GM12878 (cell line): Measurements from ENCODE around the gene ANKMY2. TPM values are rescaled to one million over a fixed set of nuclear protein-coding genes. Genes with fewer than 3 reads are reported as not detected.

ENCODE experiments used
- ATAC-seq: fragments of 200-7000 bp; cut with Tn5 transposase; 3 replicates; pipeline ENCODE4 v1.9.1; 2020; ENCODE audit warnings: mild to moderate bottlenecking, moderate library complexity
- Bru-seq: library from RNA; stranded (reverse); fragments of 400-500 nt; gene quantifications from one replicate; lab custom pipeline; 2021; lab: Mats Ljungman, UMichigan
- BruChase-seq, 2 experiments: library from RNA; stranded (reverse); fragments of 400-500 nt; gene quantifications; one replicate each; lab custom pipeline; 2021; lab: Mats Ljungman, UMichigan
- BruUV-seq: library from RNA; stranded (reverse); fragments of 400-500 nt; replicated peaks from 2 replicates; lab custom pipeline; 2021; lab: Mats Ljungman, UMichigan
- CTCF ChIA-PET: fragments of 300-600 bp; sonication (Branson Sonifier 250); formaldehyde crosslinking; extraction: SDS; loops from one replicate; lab custom pipeline; 2021; ENCODE audit warnings: inconsistent platforms; lab: Yijun Ruan, JAX
- POLR2A ChIA-PET: fragments of 350-600 bp; formaldehyde crosslinking; extraction: SDS; loops from one replicate; lab custom pipeline; 2021; ENCODE audit warnings: inconsistent platforms; lab: Charles Lee
- RAD21 ChIA-PET: fragments of 300-600 bp; sonication (Branson Sonifier 250); formaldehyde crosslinking; loops from one replicate; lab custom pipeline; 2023; ENCODE audit warnings: antibody characterized with exemption; ENCODE audit not compliant: unreplicated experiment; lab: Charles Lee
- SMC1A ChIA-PET: fragments of 300-600 bp; sonication (Branson Sonifier 250); formaldehyde crosslinking; loops from one replicate; lab custom pipeline; 2023; ENCODE audit not compliant: unreplicated experiment, uncharacterized antibody; lab: Charles Lee
- DNase-seq: peaks from one replicate; pipeline ENCODE4 v3.0.0-alpha.2; 2011; ENCODE audit warnings: low read depth, low spot score
- FAIRE-seq: peaks from 3 replicates; lab custom pipeline; 2011; peaks lifted over from hg19 to GRCh38; lab: Jason Lieb, UNC
- H2AFZ ChIP-seq: 2 replicates; pipeline ENCODE4 v1.6.0; 2011; ENCODE audit warnings: low read depth, low read length, control low read depth; ENCODE audit not compliant: control insufficient read depth
- H3K27ac ChIP-seq: 2 replicates; pipeline ENCODE4 v1.5.1; 2011; ENCODE audit warnings: control low read depth; ENCODE audit not compliant: control insufficient read depth, insufficient read depth
- H3K27me3 ChIP-seq, 2 experiments: replicated peaks in 1 of 2; 2 replicates each; pipeline versions ENCODE4 v1.6.0 to v1.6.1; 2011; ENCODE audit warnings: low read length in 1 of 2; ENCODE audit not compliant: control insufficient read depth in 2 of 2, insufficient read depth in 2 of 2
- H3K36me3 ChIP-seq, 2 experiments: 2 replicates each; pipeline ENCODE4 v1.5.1; 2011; ENCODE audit warnings: low read length in 1 of 2; ENCODE audit not compliant: control insufficient read depth in 2 of 2, insufficient read depth in 2 of 2
- H3K4me1 ChIP-seq: 2 replicates; pipeline ENCODE4 v1.6.1; 2011; ENCODE audit warnings: mild to moderate bottlenecking, low read length, moderate library complexity, mixed read lengths; ENCODE audit not compliant: control insufficient read depth, insufficient read depth
- H3K4me2 ChIP-seq: 2 replicates; pipeline ENCODE4 v1.6.0; 2011; ENCODE audit warnings: control low read depth; ENCODE audit not compliant: control insufficient read depth, insufficient read depth
- H3K4me3 ChIP-seq: fragments of 200-600 bp; sonication (generic); 2 replicates; pipeline ENCODE4 v1.5.1; 2016
- H3K79me2 ChIP-seq: 2 replicates; pipeline ENCODE4 v1.6.0; 2011; ENCODE audit warnings: low read length; ENCODE audit not compliant: control insufficient read depth, insufficient read depth
- H3K9ac ChIP-seq: 2 replicates; pipeline ENCODE4 v1.8.0; 2011; ENCODE audit warnings: low read length, control low read depth, mixed read lengths; ENCODE audit not compliant: control insufficient read depth, insufficient read depth
- H3K9me3 ChIP-seq: replicated peaks from 3 replicates; pipeline ENCODE4 v1.5.1; 2011; ENCODE audit warnings: mild to moderate bottlenecking, low read length; ENCODE audit not compliant: control insufficient read depth, insufficient read depth
- H4K20me1 ChIP-seq: 2 replicates; pipeline ENCODE4 v1.6.0; 2011; ENCODE audit not compliant: control insufficient read depth, insufficient read depth
- BACH1 ChIP-seq: fragments of 450-650 bp; IDR thresholded peaks from 2 replicates; pipeline ENCODE4 v1.6.1; 2017; ENCODE audit warnings: mild to moderate bottlenecking, borderline replicate concordance
- CBX3 ChIP-seq: fragments of 200-600 bp; sonication (generic); IDR thresholded peaks from 2 replicates; pipeline ENCODE4 v1.6.1; 2016; ENCODE audit warnings: low read depth, borderline replicate concordance
- DPF2 ChIP-seq: fragments of 450-650 bp; IDR thresholded peaks from 2 replicates; pipeline ENCODE4 v1.6.1; 2017; ENCODE audit warnings: mild to moderate bottlenecking
- EGR1 ChIP-seq, 2 experiments: IDR thresholded peaks; 1 replicate in 1 of 2; 2 replicates in 1 of 2; pipeline ENCODE4 v1.6.1; 2011 to 2012; ENCODE audit warnings: low read depth in 2 of 2, low read length in 2 of 2, borderline replicate concordance in 1 of 2, mild to moderate bottlenecking in 1 of 2, moderate library complexity in 1 of 2
- FOXK2 ChIP-seq: fragments of 450-650 bp; IDR thresholded peaks from 2 replicates; pipeline ENCODE4 v1.6.1; 2017; ENCODE audit warnings: mild to moderate bottlenecking, moderate library complexity
- IRF4 ChIP-seq: IDR thresholded peaks from 2 replicates; pipeline ENCODE4 v1.6.1; 2011; ENCODE audit warnings: low read depth, low read length
- JUNB ChIP-seq: IDR thresholded peaks from 2 replicates; pipeline ENCODE4 v1.6.1; 2016; ENCODE audit warnings: antibody characterized with exemption, mild to moderate bottlenecking
- MEF2A ChIP-seq: IDR thresholded peaks from 2 replicates; pipeline ENCODE4 v1.6.1; 2011; ENCODE audit warnings: low read depth, mild to moderate bottlenecking, low read length, moderate library complexity; ENCODE audit not compliant: insufficient read depth
- MXI1 ChIP-seq: fragments of 150-350 bp; IDR thresholded peaks from 2 replicates; pipeline ENCODE4 v1.6.1; 2011; ENCODE audit warnings: low read depth, mild to moderate bottlenecking, inconsistent platforms, low read length, improper control_type of control experiment
- PAX8 ChIP-seq: fragments of 450-650 bp; IDR thresholded peaks from 2 replicates; pipeline ENCODE4 v1.6.1; 2017; ENCODE audit warnings: mild to moderate bottlenecking, moderate library complexity
- POLR2AphosphoS2 ChIP-seq: IDR thresholded peaks from 2 replicates; pipeline ENCODE4 v1.6.1; 2011; ENCODE audit warnings: low read depth, mild to moderate bottlenecking, low read length, improper control_type of control experiment, moderate library complexity
- POU2F2 ChIP-seq: IDR thresholded peaks from 3 replicates; pipeline ENCODE4 v1.6.1; 2011; ENCODE audit warnings: low read depth, mild to moderate bottlenecking, low read length, borderline replicate concordance
- RB1 ChIP-seq: fragments of 450-650 bp; formaldehyde crosslinking; IDR thresholded peaks from 2 replicates; pipeline ENCODE4 v1.6.1; 2017; ENCODE audit warnings: mild to moderate bottlenecking, borderline replicate concordance
- SP1 ChIP-seq: IDR thresholded peaks from one replicate; pipeline ENCODE4 v1.6.1; 2011; ENCODE audit warnings: low read depth, low read length
- WRNIP1 ChIP-seq: IDR thresholded peaks from 2 replicates; pipeline ENCODE4 v1.6.1; 2011; ENCODE audit warnings: low read depth, low read length, improper control_type of control experiment, borderline replicate concordance
- ZNF217 ChIP-seq: fragments of 450-650 bp; IDR thresholded peaks from 2 replicates; pipeline ENCODE4 v1.6.1; 2017; ENCODE audit warnings: antibody characterized with exemption, mild to moderate bottlenecking
- WGBS: methylation state at CpG from one replicate; pipeline ENCODE4 v1.1.6; 2016; ENCODE audit warnings: low lambda C conversion rate; ENCODE audit not compliant: insufficient replicate concordance, insufficient coverage; ENCODE audit errors: missing lambda C conversion rate; 5-methylcytosine and 5-hydroxymethylcytosine counted together
- in situ Hi-C: fragments of 300-500 bp; cut with MboI; formaldehyde crosslinking; loops from 9 replicates; pipeline ENCODE4 v1.14.3; 2018; ENCODE audit warnings: mixed read lengths
- intact Hi-C: fragments of 100-400 bp; cut with micrococcal nuclease; formaldehyde crosslinking; loops from one replicate; pipeline ENCODE4 v1.14.2; 2022; ENCODE audit not compliant: unreplicated experiment
- long read RNA-seq, 2 experiments: library from polyadenylated mRNA; unstranded; transcript quantifications; one replicate each; pipeline ENCODE4 v2.0.0, GENCODE V29; 2019 to 2020
- polyA minus RNA-seq, 3 experiments: library from RNA; depleted of rRNA, polyadenylated mRNA; stranded (reverse); fragments of >200 nt; gene quantifications; 2 replicates each; pipeline ENCODE4 v1.2.3, GENCODE V29; 2011
- polyA plus RNA-seq, 11 experiments: library from polyadenylated mRNA; depleted of rRNA in 4 of 11; unstranded in 6 of 11; stranded (reverse) in 5 of 11; fragments of >200 nt; fragmentation: Nextera tagmentation in 4 of 11; fragmentation: Illumina TruSeq in 1 of 11; extraction: Ambion mirVana in 4 of 11; extraction: Trizol in 1 of 11; gene quantifications; 1 replicate in 1 of 11; 2 replicates in 10 of 11; pipeline versions ENCODE4 v1.2.1 to v1.2.3, GENCODE V29; 2011 to 2016; ENCODE audit warnings: inconsistent platforms in 2 of 11, missing spikeins in 2 of 11, low read depth in 1 of 11
- total RNA-seq, 4 experiments: library from RNA; depleted of rRNA in 3 of 4; stranded (reverse); fragments of >200 nt in 3 of 4; fragmentation: Illumina TruSeq in 1 of 4; extraction: Trizol in 1 of 4; gene quantifications; 2 replicates each; pipeline versions ENCODE4 v1.2.1 to v1.2.3, GENCODE V29; 2013 to 2021
- TF ChIP-seq, protein P1 (sequence below): fragments of 450-650 bp; IDR thresholded peaks from 2 replicates; pipeline ENCODE4 v1.6.1; 2014; ENCODE audit warnings: mild to moderate bottlenecking
- TF ChIP-seq, protein P2 (sequence below): fragments of 450-650 bp; IDR thresholded peaks from 2 replicates; pipeline ENCODE4 v1.6.1; 2017; ENCODE audit warnings: mild to moderate bottlenecking, low read depth, inconsistent platforms; ENCODE audit not compliant: poor library complexity, severe bottlenecking

The ANKMY2 gene
- total RNA-seq (2013; cell fraction: nucleolus; rRNA removed) = not detected in 2 replicates
- total RNA-seq (2014; rRNA removed) = 0.11 and 0.16 TPM in 2 replicates
- total RNA-seq (2014; rRNA removed; fragmentation: Illumina TruSeq; extraction: Trizol) = 0.32 and 0.45 TPM in 2 replicates
- 0.33 and 0.37 TPM in 2 replicates for total RNA-seq (2021)
- polyA plus RNA-seq (2011; ENCODE audit: low read depth) = 1.0 TPM
- polyA plus RNA-seq (2011; rRNA removed) = 0.12 and 0.14 TPM in 2 replicates
- polyA plus RNA-seq (2011; cell fraction: cytosol; rRNA removed) = 0.04 and 0.12 TPM in 2 replicates
- 0.13 and 0.18 TPM in 2 replicates for polyA plus RNA-seq (2011; cell fraction: nucleus; rRNA removed)
- polyA plus RNA-seq (2012) = 1.1 and 1.2 TPM in 2 replicates
- 0.28 and 0.36 TPM in 2 replicates for polyA plus RNA-seq (2014; fragmentation: Illumina TruSeq; extraction: Trizol)
- polyA plus RNA-seq (2014; fragmentation: Nextera tagmentation; extraction: Ambion mirVana) = under 1 TPM; 0.31 to 0.37 TPM
- polyA plus RNA-seq (2014; rRNA removed) = 0.10 and 0.25 TPM in 2 replicates
- polyA plus RNA-seq (2016; fragmentation: Nextera tagmentation; extraction: Ambion mirVana) = under 1 TPM; 0.28 to 0.48 TPM
- 0.26 and 0.37 TPM in 2 replicates for polyA minus RNA-seq (2011; rRNA and poly(A)+ RNA removed)
- not detected in 2 replicates for polyA minus RNA-seq (2011; cell fraction: cytosol; rRNA and poly(A)+ RNA removed)
- polyA minus RNA-seq (2011; cell fraction: nucleus; rRNA and poly(A)+ RNA removed) = not detected in 2 replicates
- Bru-seq, nascent RNA = percentile 15 among the genes with signal in this experiment
- percentile 12 among the genes with signal in this experiment for BruChase-seq, experiment 1, labeled RNA remaining after a 6-hour chase
- BruChase-seq, experiment 2, labeled RNA remaining after a 2-hour chase = percentile 16 among the genes with signal in this experiment
- long read RNA-seq, experiment 1 = 0 reads
- long read RNA-seq, experiment 2 = 0 reads

DNA sequence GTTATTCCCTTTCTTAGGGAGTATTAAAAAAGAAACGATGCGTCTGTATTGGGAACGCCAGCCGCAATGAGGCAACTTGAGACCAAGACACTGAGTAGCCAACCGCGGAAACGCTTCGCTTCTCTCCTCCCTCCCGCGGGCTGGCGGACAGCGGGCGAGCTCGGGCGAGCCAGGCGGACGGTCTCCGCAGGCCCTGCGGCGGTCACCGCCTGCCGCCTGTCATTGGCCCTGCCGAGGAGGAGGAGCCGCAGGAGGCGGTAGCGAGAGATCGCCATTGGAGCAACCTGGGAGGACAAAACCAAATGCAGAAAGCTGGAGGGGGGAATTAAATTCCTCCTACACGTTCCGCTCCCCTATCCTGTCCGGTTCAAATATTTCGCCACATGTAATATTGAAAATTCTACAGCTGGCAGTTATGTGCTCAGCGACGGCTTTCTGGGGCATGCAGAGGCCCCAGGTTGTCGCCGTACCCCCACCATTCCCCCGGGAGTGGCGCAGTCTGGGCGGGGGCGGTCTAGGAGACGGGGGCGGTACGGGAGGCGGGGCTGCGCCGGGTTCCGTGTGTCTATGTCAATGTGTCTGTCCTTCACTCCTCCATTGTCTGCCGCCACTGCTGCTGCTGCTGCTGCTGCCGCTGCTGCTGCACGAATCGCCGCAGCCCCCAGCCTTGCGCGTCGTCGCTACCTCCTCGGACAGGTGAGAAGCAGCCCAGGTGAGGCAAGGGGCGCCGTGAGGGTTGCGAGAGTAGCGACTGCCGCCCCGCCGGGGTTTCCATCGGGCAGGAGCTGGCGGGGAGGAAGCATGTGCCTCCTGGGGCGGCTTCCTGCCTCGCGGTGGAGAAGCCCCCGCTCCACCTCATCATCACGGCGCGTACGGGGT is at the start of gene ANKMY2, which contains the start of gene BZW2:
TSS of gene ANKMY2 (minus strand) at position 162 of the 879 bp plus-strand sequence. CDS start 181 bp downstream, outside the sequence.
TSS of gene BZW2 (plus strand) at position 589 of the 879 bp plus-strand sequence. CDS start 19,263 bp downstream, outside the sequence.
- no peaks in the 10 kb centered on the region for H4K20me1 ChIP-seq
- no TSS peak for BruUV-seq
- TF ChIP-seq, protein P1, sequence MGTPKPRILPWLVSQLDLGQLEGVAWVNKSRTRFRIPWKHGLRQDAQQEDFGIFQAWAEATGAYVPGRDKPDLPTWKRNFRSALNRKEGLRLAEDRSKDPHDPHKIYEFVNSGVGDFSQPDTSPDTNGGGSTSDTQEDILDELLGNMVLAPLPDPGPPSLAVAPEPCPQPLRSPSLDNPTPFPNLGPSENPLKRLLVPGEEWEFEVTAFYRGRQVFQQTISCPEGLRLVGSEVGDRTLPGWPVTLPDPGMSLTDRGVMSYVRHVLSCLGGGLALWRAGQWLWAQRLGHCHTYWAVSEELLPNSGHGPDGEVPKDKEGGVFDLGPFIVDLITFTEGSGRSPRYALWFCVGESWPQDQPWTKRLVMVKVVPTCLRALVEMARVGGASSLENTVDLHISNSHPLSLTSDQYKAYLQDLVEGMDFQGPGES = no peak
- TF ChIP-seq ZNF217 (peak; percentile 85), WRNIP1 (no peak), DPF2 (no peak), POU2F2 (peak; percentile 19; the same call in 1 of the 3 replicates), MXI1 (no peak), IRF4 (peak; percentile 62; the same call in 1 of the 2 replicates), MEF2A (0 out of 2 replicates have a peak, but pooled peaks have one; percentile 28), CBX3 (no peak), BACH1 (no peak), RB1 (no peak), EGR1 (IDR thresholded peaks at IDR 0.05; ENCODE audit: borderline replicate concordance in 1 of 2, low read depth in 2 of 2, low read length in 2 of 2) (peak in 1 of 2 experiments; percentile 91; a peak in 2 of 3 replicates), PAX8 (no peak), POLR2AphosphoS2 (no peak), JUNB (peak; percentile 26; the same call in 1 of the 2 replicates), SP1 (peak; percentile 74), FOXK2 (peak; percentile 96)
- TF ChIP-seq, protein P2, sequence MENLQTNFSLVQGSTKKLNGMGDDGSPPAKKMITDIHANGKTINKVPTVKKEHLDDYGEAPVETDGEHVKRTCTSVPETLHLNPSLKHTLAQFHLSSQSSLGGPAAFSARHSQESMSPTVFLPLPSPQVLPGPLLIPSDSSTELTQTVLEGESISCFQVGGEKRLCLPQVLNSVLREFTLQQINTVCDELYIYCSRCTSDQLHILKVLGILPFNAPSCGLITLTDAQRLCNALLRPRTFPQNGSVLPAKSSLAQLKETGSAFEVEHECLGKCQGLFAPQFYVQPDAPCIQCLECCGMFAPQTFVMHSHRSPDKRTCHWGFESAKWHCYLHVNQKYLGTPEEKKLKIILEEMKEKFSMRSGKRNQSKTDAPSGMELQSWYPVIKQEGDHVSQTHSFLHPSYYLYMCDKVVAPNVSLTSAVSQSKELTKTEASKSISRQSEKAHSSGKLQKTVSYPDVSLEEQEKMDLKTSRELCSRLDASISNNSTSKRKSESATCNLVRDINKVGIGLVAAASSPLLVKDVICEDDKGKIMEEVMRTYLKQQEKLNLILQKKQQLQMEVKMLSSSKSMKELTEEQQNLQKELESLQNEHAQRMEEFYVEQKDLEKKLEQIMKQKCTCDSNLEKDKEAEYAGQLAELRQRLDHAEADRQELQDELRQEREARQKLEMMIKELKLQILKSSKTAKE = peak; percentile 57

More for the DNA sequence above, at the start of gene ANKMY2, which contains the start of gene BZW2:
- Histone ChIP-seq H3K9me3 (no peaks in the 10 kb centered on the region), H2AFZ (peak within 1 kb of the TSS; percentile 85), H3K79me2 (no peaks in the 10 kb centered on the region), H3K4me2 (peak within 1 kb of the TSS; percentile 80), H3K4me3 (peak within 1 kb of the TSS; percentile 61), H3K4me1 (no peaks in the 10 kb centered on the region), H3K27ac (no peak within 1 kb of the TSS; the same call in 1 of the 2 replicates), H3K9ac (no peak within 1 kb of the TSS), H3K36me3 (no peaks in the 10 kb centered on the region), H3K27me3 (peaks cover 5 to 11% of the 10 kb centered on the region in 2 experiments; a peak in 3 of 4 replicates)
- ChIA-PET POLR2A (no interaction called here), CTCF (no interaction called here), SMC1A (interaction anchor here (1.0 kb wide), 1 partner anchor 36 kb away, joined by 3 read pairs; no protein-coding TSS in a partner anchor), RAD21 (no interaction called here)
- 3% methylated on average over 67 of the region's 73 CpGs for WGBS
- in situ Hi-C loops = no loop called here
- intact Hi-C loops = no loop called here
- peak; percentile 83 for FAIRE-seq
- peak; percentile 40 for DNase-seq
- peak; percentile 95 for ATAC-seq
